HepG2 (cell line): ENCODE measurements around the gene NDUFS1.

Experiments used
- ELF4 ChIP-seq: sonication (generic); formaldehyde crosslinking; IDR thresholded peaks from 2 replicates; pipeline ENCODE4 v1.5.0; 2020; ENCODE audit warnings: missing genetic modification reagents, mild to moderate bottlenecking, moderate library complexity, borderline replicate concordance
- GABPA ChIP-seq, 2 experiments: IDR thresholded peaks; 2 replicates each; pipeline ENCODE4 v1.6.1; 2011 to 2016; ENCODE audit warnings: low read depth in 2 of 2, low read length in 1 of 2, missing biosample characterization in 1 of 2, missing genetic modification characterization in 1 of 2
- HMGXB4 ChIP-seq, 2 experiments: sonication (generic) in 1 of 2; formaldehyde crosslinking in 1 of 2; IDR thresholded peaks; 2 replicates each; pipeline versions ENCODE4 v1.4.0 to v1.6.1; 2018 to 2020; ENCODE audit warnings: missing genetic modification reagents in 2 of 2, borderline replicate concordance in 1 of 2, low read depth in 1 of 2, mild to moderate bottlenecking in 1 of 2, missing biosample characterization in 1 of 2
- MXD3 ChIP-seq: IDR thresholded peaks from 2 replicates; pipeline ENCODE4 v1.6.1; 2016; ENCODE audit warnings: mild to moderate bottlenecking, missing biosample characterization, missing genetic modification reagents
- ZNF331 ChIP-seq: sonication (generic); formaldehyde crosslinking; IDR thresholded peaks from 2 replicates; pipeline ENCODE4 v1.4.0; 2020; ENCODE audit warnings: missing genetic modification reagents

- no peak for TF ChIP-seq HMGXB4 (CRISPR knock-in tag; IDR thresholded peaks at IDR 0.05; ENCODE audit: borderline replicate concordance in 1 of 2, low read depth in 1 of 2)
- no peak for TF ChIP-seq GABPA (IDR thresholded peaks at IDR 0.05; ENCODE audit: low read depth, low read length)
- no peak for TF ChIP-seq GABPA (CRISPR knock-in tag; IDR thresholded peaks at IDR 0.05; ENCODE audit: low read depth)
- no peak for TF ChIP-seq MXD3 (CRISPR knock-in tag)
- no peak for TF ChIP-seq ELF4
- no peak for TF ChIP-seq ZNF331 (CRISPR knock-in tag)
Observed at GRCh38 chr2:206176901-206177300, 17.7 kb upstream of the NDUFS1 start.
